ENCODE results near the gene COL23A1. TPM values are rescaled to one million over a fixed set of nuclear protein-coding genes. Genes with fewer than 3 reads are reported as not detected.

Gene COL23A1
- total RNA-seq, 1 experiment from 2014 or later, result not detected

GRCh38 chr5:178471711-178472110, 118.5 kb downstream of the COL23A1 start:
- H3K27me3 ChIP-seq (replicated peaks; ENCODE audit: insufficient read depth, low read depth, low read length, poor library complexity), result no peaks in the 10 kb centered on the region
- DNase-seq (ENCODE audit: low spot score), result no peak
- no peak overlapping the region for H3K4me3 ChIP-seq (ENCODE audit: low read depth, low read length, poor library complexity, severe bottlenecking)
- H3K36me3 ChIP-seq (ENCODE audit: insufficient read depth, low read length, poor library complexity, severe bottlenecking), result no peaks in the 10 kb centered on the region
- CTCF ChIA-PET, result no interaction called here
- POLR2A ChIA-PET (ENCODE audit: low non-redundant PET), result no interaction called here
- H3K27ac ChIP-seq (ENCODE audit: low read depth, low read length, poor library complexity, severe bottlenecking), result no peak overlapping the region
- no peaks in the 10 kb centered on the region for H3K4me1 ChIP-seq (ENCODE audit: insufficient read depth, low read length, poor library complexity, severe bottlenecking)
- intact Hi-C loops (cut with micrococcal nuclease; ENCODE audit: unreplicated experiment), result no loop called here
- H3K9me3 ChIP-seq (ENCODE audit: low read depth, low read length, poor library complexity, severe bottlenecking), result no peaks in the 10 kb centered on the region
- BruUV-seq (replicated peaks), result no TSS peak
- TF ChIP-seq EZH2 (IDR thresholded peaks at IDR 0.05; ENCODE audit: borderline replicate concordance, low read depth, low read length, poor library complexity, severe bottlenecking), result no peak
- TF ChIP-seq CTCF (conservative IDR thresholded peaks at IDR 0.05; ENCODE audit: low read depth, low read length), result no peak

GRCh38 chr5:178470760-178471025, 119.5 kb downstream of the COL23A1 start:
- no peak for DNase-seq (ENCODE audit: low spot score)
- no peaks in the 10 kb centered on the region for H3K9me3 ChIP-seq (ENCODE audit: low read depth, low read length, poor library complexity, severe bottlenecking)
- H3K4me3 ChIP-seq (ENCODE audit: low read depth, low read length, poor library complexity, severe bottlenecking), result no peak overlapping the region
- no peaks in the 10 kb centered on the region for H3K4me1 ChIP-seq (ENCODE audit: insufficient read depth, low read length, poor library complexity, severe bottlenecking)
- intact Hi-C loops (cut with micrococcal nuclease; ENCODE audit: unreplicated experiment), result no loop called here
- H3K27me3 ChIP-seq (replicated peaks; ENCODE audit: insufficient read depth, low read depth, low read length, poor library complexity), result no peaks in the 10 kb centered on the region
- POLR2A ChIA-PET (ENCODE audit: low non-redundant PET), result no interaction called here
- CTCF ChIA-PET, result no interaction called here
- no peaks in the 10 kb centered on the region for H3K36me3 ChIP-seq (ENCODE audit: insufficient read depth, low read length, poor library complexity, severe bottlenecking)
- no TSS peak for BruUV-seq (replicated peaks)
- TF ChIP-seq CTCF (conservative IDR thresholded peaks at IDR 0.05; ENCODE audit: low read depth, low read length), result no peak
- no peak for TF ChIP-seq EZH2 (IDR thresholded peaks at IDR 0.05; ENCODE audit: borderline replicate concordance, low read depth, low read length, poor library complexity, severe bottlenecking)
- no peak overlapping the region for H3K27ac ChIP-seq (ENCODE audit: low read depth, low read length, poor library complexity, severe bottlenecking)

GRCh38 chr5:178469975-178470759, 120.0 kb downstream of the COL23A1 start:
- DNase-seq (ENCODE audit: low spot score), result no peak
- no peaks in the 10 kb centered on the region for H3K27me3 ChIP-seq (replicated peaks; ENCODE audit: insufficient read depth, low read depth, low read length, poor library complexity)
- BruUV-seq (replicated peaks), result no TSS peak
- no peaks in the 10 kb centered on the region for H3K4me1 ChIP-seq (ENCODE audit: insufficient read depth, low read length, poor library complexity, severe bottlenecking)
- no peaks in the 10 kb centered on the region for H3K36me3 ChIP-seq (ENCODE audit: insufficient read depth, low read length, poor library complexity, severe bottlenecking)
- TF ChIP-seq CTCF (conservative IDR thresholded peaks at IDR 0.05; ENCODE audit: low read depth, low read length) (no peak), EZH2 (IDR thresholded peaks at IDR 0.05; ENCODE audit: borderline replicate concordance, low read depth, low read length, poor library complexity, severe bottlenecking) (no peak)
- no peaks in the 10 kb centered on the region for H3K9me3 ChIP-seq (ENCODE audit: low read depth, low read length, poor library complexity, severe bottlenecking)
- ChIA-PET CTCF (no interaction called here), POLR2A (ENCODE audit: low non-redundant PET) (no interaction called here)
- H3K27ac ChIP-seq (ENCODE audit: low read depth, low read length, poor library complexity, severe bottlenecking), result no peak overlapping the region
- intact Hi-C loops (cut with micrococcal nuclease; ENCODE audit: unreplicated experiment), result no loop called here
- H3K4me3 ChIP-seq (ENCODE audit: low read depth, low read length, poor library complexity, severe bottlenecking), result no peak overlapping the region
